Activated CD8-positive, alpha-beta T cell treated with anti-CD3 and anti-CD28 coated beads for 36 hours (primary cell): ENCODE results near the gene MAN1A2. TPM values are rescaled to one million over a fixed set of nuclear protein-coding genes. Genes with fewer than 3 reads are reported as not detected.

Source experiments
- ATAC-seq: fragments of 200-7000 bp; cut with Tn5 transposase; one replicate; pipeline ENCODE4 v1.10.0; 2021; ENCODE audit warnings: mild to moderate bottlenecking, moderate library complexity
- CTCF ChIA-PET: fragments of 350-600 bp; sonication (Branson Sonifier 250); formaldehyde crosslinking; loops from one replicate; lab custom pipeline; 2021; ENCODE audit warnings: antibody characterized with exemption; lab: Charles Lee
- POLR2A ChIA-PET: fragments of 350-600 bp; sonication (Branson Sonifier 250); formaldehyde crosslinking; loops from one replicate; lab custom pipeline; 2021; ENCODE audit warnings: antibody characterized with exemption; lab: Charles Lee
- DNase-seq: peaks from one replicate; pipeline ENCODE4 v3.0.0-alpha.2; 2020
- H3K27ac Mint-ChIP-seq: one replicate; pipeline ENCODE4 v1.8.0; 2021; ENCODE audit warnings: mild to moderate bottlenecking, mixed read lengths
- H3K27me3 Mint-ChIP-seq: one replicate; pipeline ENCODE4 v1.8.0; 2021; ENCODE audit warnings: mixed read lengths
- H3K36me3 Mint-ChIP-seq: one replicate; pipeline ENCODE4 v1.8.0; 2021; ENCODE audit warnings: low read depth, mixed read lengths
- H3K4me1 Mint-ChIP-seq: one replicate; pipeline ENCODE4 v1.8.0; 2021; ENCODE audit warnings: low read depth, mixed read lengths
- H3K4me3 Mint-ChIP-seq: one replicate; pipeline ENCODE4 v1.8.0; 2021; ENCODE audit warnings: mild to moderate bottlenecking, moderate library complexity, mixed read lengths
- H3K9me3 Mint-ChIP-seq: one replicate; pipeline ENCODE4 v1.8.0; 2021; ENCODE audit warnings: mixed read lengths
- intact Hi-C: fragments of 100-400 bp; cut with micrococcal nuclease; formaldehyde crosslinking; loops from one replicate; pipeline ENCODE4 v1.10.0; 2022
- total RNA-seq, 2 experiments: library from RNA; stranded (reverse); gene quantifications; one replicate each; pipeline ENCODE4 v1.2.3, GENCODE V29; 2021
- TF ChIP-seq, protein P1 (sequence below): fragments of 200-600 bp; IDR thresholded peaks from one replicate; pipeline ENCODE4 v1.8.0; 2022; ENCODE audit warnings: antibody characterized with exemption, mild to moderate bottlenecking

Gene MAN1A2
- total RNA-seq, 2 experiments from 2014 or later = 18.3 to 21.1 TPM

DNA sequence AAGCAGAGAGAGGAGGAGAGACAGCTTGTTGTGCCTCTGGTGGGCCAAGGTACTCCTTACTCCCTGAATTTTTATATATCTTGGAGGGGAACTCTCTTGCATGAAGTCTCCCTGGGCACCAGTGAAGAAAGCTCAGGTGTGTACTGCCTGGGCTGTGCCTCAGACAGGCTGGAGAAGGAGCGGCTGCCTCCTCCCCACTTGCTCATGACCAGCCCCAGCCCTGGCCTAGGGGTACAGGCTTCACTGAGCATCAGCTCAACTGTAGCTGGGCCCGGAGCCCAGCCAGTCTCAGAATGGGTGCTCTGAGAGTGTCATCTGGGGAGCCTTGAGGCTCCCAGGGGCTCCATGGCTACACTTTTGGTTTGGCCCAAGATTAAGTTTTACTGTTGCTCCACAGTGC lies 193.8 kb downstream of the MAN1A2 start:
- CTCF ChIA-PET = interaction anchor here (1.0 kb wide), 1 partner anchor 26 kb away, joined by 4 read pairs; no protein-coding TSS in a partner anchor
- Mint-ChIP-seq H3K27me3 (peaks cover 2% of the 10 kb centered on the region), H3K4me3 (no peak overlapping the region), H3K9me3 (peaks cover 4% of the 10 kb centered on the region), H3K27ac (no peak overlapping the region), H3K4me1 (no peaks in the 10 kb centered on the region), H3K36me3 (peaks cover 3% of the 10 kb centered on the region)
- no peak for ATAC-seq
- DNase-seq = no peak
- intact Hi-C loops = no loop called here
- POLR2A ChIA-PET = no interaction called here
- TF ChIP-seq, protein P1, sequence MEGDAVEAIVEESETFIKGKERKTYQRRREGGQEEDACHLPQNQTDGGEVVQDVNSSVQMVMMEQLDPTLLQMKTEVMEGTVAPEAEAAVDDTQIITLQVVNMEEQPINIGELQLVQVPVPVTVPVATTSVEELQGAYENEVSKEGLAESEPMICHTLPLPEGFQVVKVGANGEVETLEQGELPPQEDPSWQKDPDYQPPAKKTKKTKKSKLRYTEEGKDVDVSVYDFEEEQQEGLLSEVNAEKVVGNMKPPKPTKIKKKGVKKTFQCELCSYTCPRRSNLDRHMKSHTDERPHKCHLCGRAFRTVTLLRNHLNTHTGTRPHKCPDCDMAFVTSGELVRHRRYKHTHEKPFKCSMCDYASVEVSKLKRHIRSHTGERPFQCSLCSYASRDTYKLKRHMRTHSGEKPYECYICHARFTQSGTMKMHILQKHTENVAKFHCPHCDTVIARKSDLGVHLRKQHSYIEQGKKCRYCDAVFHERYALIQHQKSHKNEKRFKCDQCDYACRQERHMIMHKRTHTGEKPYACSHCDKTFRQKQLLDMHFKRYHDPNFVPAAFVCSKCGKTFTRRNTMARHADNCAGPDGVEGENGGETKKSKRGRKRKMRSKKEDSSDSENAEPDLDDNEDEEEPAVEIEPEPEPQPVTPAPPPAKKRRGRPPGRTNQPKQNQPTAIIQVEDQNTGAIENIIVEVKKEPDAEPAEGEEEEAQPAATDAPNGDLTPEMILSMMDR = no peak

DNA sequence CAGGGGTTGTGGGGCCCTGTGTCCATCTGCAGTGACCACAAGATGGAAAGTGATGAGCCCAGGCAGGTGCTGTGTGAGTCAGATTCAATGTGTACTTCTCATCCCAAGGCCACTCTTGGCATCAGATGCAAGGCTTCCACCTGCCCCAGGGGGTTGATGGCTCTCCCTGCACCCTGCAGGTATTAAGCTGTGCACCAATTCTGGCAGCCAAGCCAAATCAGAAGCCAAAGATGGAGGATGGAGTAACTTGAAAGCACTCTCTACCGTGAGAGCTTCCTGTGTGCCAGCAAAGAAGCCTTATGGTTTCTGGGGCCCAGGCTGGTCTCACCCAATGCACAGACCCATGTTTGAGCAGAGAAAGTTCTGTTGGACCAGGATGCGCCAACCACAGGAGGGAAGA lies 194.3 kb downstream of the MAN1A2 start:
- no peak overlapping the region for H3K4me3 Mint-ChIP-seq
- ChIA-PET POLR2A (no interaction called here), CTCF (interaction anchor here (1.9 kb wide), 1 partner anchor 11 kb away, joined by 5 read pairs; no protein-coding TSS in a partner anchor)

DNA sequence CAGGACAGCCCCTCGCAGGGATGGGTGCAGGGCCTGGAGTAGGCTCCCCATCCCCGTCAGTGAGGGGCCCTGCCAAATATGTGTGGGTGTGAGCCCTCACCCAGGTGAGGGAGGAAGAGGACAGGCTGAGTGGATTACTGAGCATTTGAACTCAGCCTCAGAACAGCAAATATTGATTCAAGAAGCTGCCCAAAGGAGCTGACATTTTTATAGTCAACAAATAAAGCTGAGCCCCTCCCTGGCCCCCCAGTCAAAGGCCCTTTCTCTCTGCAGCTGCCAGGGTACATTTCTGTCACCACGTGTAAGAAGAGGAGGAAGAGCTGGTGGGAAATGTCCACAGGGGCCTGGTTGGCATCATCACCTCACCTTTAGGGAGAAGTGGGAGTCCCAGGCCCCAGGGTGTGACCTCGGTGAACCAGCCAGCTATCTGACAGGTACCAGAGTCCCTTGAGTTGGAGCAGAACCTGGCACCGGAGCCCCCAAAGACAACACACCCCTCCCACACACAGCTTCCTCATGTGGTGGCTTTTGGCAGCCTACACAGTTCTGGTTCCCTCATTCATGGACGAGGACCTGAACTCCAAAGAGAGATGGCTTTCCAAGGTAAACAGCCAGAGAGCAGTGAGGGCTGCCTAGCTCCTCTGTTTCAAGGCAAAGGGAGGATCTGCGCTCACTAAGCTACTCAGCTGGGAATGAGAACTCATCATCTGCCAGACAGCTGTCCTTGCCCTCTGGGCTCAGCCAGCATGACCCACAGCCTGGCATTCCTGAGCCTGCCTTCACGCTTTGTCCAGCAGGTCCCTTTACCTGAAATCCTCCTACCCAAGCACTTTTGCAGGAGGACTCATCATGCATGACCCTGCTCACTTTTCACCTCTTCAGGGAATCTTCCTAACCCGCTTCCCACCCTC lies 195.6 kb downstream of the MAN1A2 start:
- ChIA-PET CTCF (interaction anchor here (1.1 to 1.9 kb wide), 4 partner anchors 8 to 192 kb away, joined by 4 to 6 read pairs (median 4); no protein-coding TSS in a partner anchor), POLR2A (interaction anchor here (0.7 kb wide), 1 partner anchor 44 kb away, joined by 3 read pairs; no protein-coding TSS in a partner anchor)

More for the DNA sequence above, 194.3 kb downstream of the MAN1A2 start:
- Mint-ChIP-seq H3K27ac (no peak overlapping the region), H3K9me3 (peaks cover 4% of the 10 kb centered on the region), H3K36me3 (peaks cover 3% of the 10 kb centered on the region), H3K4me1 (no peaks in the 10 kb centered on the region), H3K27me3 (peaks cover 2% of the 10 kb centered on the region)
- TF ChIP-seq, protein P1 = no peak
- no peak for DNase-seq
- intact Hi-C loops = no loop called here
- no peak for ATAC-seq

DNA sequence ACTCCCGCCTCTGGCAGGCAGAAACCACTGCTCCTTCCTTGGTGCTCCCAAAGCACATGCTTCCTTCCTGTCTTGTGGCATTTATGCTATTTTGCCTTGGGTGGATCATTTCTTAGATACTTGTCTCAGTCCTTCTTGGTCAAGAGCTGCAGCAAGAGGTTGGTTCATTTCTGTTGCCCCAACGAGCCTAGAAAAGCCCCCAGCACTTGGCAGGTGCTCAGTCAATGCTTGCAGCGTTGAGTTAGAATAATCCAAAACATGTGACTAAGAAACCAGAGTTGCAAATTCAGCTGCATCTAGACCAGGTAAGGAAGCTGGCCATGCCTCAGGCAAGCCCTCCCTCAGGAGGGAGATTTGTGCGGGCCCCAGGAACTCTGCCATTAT lies 196.2 kb downstream of the MAN1A2 start:
- Mint-ChIP-seq H3K4me1 (no peaks in the 10 kb centered on the region), H3K9me3 (peaks cover 4% of the 10 kb centered on the region), H3K4me3 (no peak overlapping the region), H3K27ac (no peak overlapping the region), H3K36me3 (peaks cover 3% of the 10 kb centered on the region), H3K27me3 (no peaks in the 10 kb centered on the region)
- TF ChIP-seq, protein P1 = no peak
- ChIA-PET CTCF (interaction anchor here (1.4 to 1.9 kb wide), 3 partner anchors 8 to 191 kb away, joined by 4 to 6 read pairs (median 5); no protein-coding TSS in a partner anchor), POLR2A (interaction anchor here (0.6 kb wide), 1 partner anchor 190 kb away, joined by 3 read pairs; no protein-coding TSS in a partner anchor)
- ATAC-seq (no peak), DNase-seq (no peak)
- intact Hi-C loops = no loop called here

More for the DNA sequence above, 195.6 kb downstream of the MAN1A2 start:
- TF ChIP-seq, protein P1 = no peak
- peaks cover 4% of the 10 kb centered on the region for H3K9me3 Mint-ChIP-seq
- H3K4me1 Mint-ChIP-seq = no peaks in the 10 kb centered on the region
- peaks cover 3% of the 10 kb centered on the region for H3K36me3 Mint-ChIP-seq
- no peak for ATAC-seq
- DNase-seq = no peak
- H3K27me3 Mint-ChIP-seq = no peaks in the 10 kb centered on the region
- no peak overlapping the region for H3K27ac Mint-ChIP-seq
- no peak overlapping the region for H3K4me3 Mint-ChIP-seq
- intact Hi-C loops = no loop called here
